SK-N-DZ (cell line): ENCODE data around the gene ZNF761.

ENCODE experiments used
- DNase-seq: peaks from one replicate; pipeline ENCODE4 v3.0.0-alpha.2; 2015; ENCODE audit warnings: low spot score
- small RNA-seq, 2 experiments: library from RNA; depleted of rRNA; stranded (forward); fragments of <200 nt; gene quantifications; one replicate each; pipeline ENCODE3, GENCODE V24; 2014

ZNF761 gene

DNA sequence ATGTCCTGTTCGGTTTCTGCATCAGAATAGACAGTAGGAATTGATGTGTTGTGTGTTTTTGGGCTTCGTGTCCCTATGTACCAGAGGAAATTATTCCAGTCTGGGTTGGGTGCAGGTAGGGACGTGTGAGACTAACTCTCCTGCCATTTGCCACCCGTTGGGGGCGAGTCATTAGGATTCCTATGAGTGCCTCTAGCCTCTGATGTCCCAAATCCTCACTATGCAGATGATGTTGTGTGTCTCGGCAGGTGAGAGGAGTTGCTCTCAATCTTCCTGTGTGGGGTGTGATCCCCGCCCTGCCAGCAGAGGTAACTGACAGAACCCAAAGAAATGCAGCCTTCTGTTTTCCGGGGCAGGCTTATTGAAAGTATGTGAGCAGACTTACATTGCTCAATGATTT lies 74.9 kb downstream of the ZNF761 start:
- DNase-seq = no peak

Small RNAs within 50 kb of the gene (small RNA-seq; reads per million reads assigned to genes)
- 0 reads per million in 2 experiments for gene RPL39P36
